Mononuclear cell (primary cell): Measurements from ENCODE around the gene NFX1. TPM values are rescaled to one million over a fixed set of nuclear protein-coding genes. Genes with fewer than 3 reads are reported as not detected.
"Not testable (repeated sequence)": the region's sequence is repeated elsewhere in the genome, so short reads cannot be mapped to it uniquely, and the experiment has no call there.

Source experiments
- H3K27me3 ChIP-seq: 2 replicates; pipeline ENCODE4 v1.6.0; 2011; ENCODE audit warnings: low read length, control low read depth; ENCODE audit not compliant: insufficient read depth
- H3K4me1 ChIP-seq: 2 replicates; pipeline ENCODE4 v1.5.1; 2011; ENCODE audit warnings: mild to moderate bottlenecking, low read length, control low read depth; ENCODE audit not compliant: insufficient read depth
- H3K4me3 ChIP-seq: 2 replicates; pipeline ENCODE4 v1.5.1; 2011; ENCODE audit warnings: mild to moderate bottlenecking, low read length, moderate library complexity
- H3K9me3 ChIP-seq: 2 replicates; pipeline ENCODE4 v1.5.1; 2011; ENCODE audit warnings: low read depth, mild to moderate bottlenecking, control low read depth, low read length
- total RNA-seq: library from RNA; depleted of rRNA; stranded (reverse); fragments of >200 nt; gene quantifications from one replicate; pipeline ENCODE4 v1.2.3, GENCODE V29; 2012

The NFX1 gene
- total RNA-seq, 1 donor = 32.0 TPM

DNA sequence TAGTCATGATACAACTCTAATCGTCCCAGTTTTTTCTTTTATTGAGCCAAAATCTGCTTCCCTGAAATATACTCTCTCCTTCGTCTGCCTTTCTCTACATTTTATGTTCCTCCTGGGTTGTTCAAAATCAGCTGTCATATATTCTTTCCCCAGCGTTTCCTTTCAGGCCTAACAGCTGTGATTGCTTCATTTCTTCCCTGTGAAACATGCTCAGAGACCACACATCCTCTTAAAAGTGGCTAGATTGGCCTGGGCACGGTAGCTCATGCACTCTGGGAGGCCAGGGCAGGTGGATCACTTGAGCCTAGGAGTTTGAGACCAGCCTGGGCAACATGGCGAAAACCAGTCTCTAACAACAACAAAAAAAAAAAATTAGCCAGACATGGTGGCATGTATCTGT lies 25.1 kb downstream of the NFX1 start:
- no peaks in the 10 kb centered on the region for H3K27me3 ChIP-seq
- H3K4me3 ChIP-seq = no peak overlapping the region
- H3K4me1 ChIP-seq = no peaks in the 10 kb centered on the region
- no peaks in the 10 kb centered on the region for H3K9me3 ChIP-seq

DNA sequence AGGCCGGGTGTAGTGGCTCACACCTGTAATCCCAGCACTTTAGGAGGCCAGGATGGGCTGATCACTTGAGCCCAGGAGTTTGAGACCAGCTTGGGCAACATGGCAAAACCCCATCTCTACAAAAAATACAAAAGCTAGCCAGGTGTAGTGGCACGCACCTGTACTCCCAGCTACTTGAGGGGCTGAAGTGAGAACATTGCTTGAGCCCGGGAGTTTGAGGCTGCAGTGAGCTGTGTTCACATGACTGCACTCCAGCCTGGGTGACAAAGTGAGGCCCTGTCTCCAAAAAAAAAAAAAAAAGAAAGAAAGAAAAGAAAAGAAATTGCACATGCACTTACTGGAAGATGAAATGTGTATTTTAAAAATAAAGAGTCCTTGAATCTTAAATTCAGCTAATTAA lies 26.8 kb downstream of the NFX1 start:
- not testable (repeated sequence) for H3K4me3 ChIP-seq, H3K27me3 ChIP-seq, H3K9me3 ChIP-seq, H3K4me1 ChIP-seq

DNA sequence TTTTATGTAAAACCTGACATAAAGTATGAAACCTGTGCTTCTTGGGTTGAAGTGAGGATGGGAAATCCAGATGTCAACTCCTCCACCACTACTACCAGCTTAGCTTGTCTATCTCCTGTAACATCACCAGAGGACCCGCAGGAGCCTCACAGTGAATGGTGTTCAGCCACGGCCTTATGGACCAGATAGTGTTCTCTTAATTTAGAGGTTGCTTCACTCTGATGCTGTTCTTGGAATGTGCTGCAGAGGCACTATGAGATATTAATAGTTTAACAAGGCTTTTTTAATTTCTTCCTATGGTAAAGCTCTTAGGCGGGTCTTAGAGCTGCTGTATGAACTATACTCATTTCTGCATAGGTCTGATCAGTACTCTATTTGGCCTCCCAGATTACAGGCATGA lies 27.9 kb downstream of the NFX1 start:
- H3K4me3 ChIP-seq = no peak overlapping the region
- no peaks in the 10 kb centered on the region for H3K4me1 ChIP-seq
- no peaks in the 10 kb centered on the region for H3K9me3 ChIP-seq
- no peaks in the 10 kb centered on the region for H3K27me3 ChIP-seq

DNA sequence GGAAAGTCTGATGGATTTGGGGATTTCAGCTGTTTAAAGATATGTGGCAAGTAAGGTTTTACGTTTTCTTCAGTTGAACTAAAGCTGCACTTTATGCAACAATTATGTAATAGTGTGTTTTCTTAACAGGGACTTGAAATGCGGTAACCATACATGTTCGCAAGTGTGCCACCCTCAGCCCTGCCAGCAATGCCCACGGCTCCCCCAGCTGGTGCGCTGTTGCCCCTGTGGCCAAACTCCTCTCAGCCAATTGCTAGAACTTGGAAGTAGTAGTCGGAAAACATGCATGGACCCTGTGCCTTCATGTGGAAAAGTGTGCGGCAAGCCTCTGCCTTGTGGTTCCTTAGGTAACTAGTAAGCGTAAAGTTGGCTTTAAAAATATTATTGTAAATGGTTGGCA lies 28.5 kb downstream of the NFX1 start:
- no peak overlapping the region for H3K4me3 ChIP-seq
- H3K9me3 ChIP-seq = no peaks in the 10 kb centered on the region
- H3K27me3 ChIP-seq = no peaks in the 10 kb centered on the region
- H3K4me1 ChIP-seq = no peaks in the 10 kb centered on the region

DNA sequence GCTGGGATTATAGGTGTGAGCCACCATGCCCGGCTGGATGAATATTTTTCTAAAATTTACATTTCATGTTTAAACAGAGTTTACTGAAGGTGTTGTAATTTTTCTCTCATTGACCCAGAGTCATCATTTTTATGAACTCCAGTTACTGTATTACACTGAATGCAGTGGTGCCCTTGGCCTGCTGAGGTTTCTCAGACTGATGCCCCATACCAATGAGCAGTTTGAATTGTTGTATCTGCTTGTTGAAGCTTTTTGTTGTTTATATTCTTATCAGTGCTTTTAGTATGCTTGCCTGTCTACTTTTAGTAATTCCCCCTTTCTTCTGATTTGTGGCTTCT lies 29.9 kb downstream of the NFX1 start:
- Histone ChIP-seq H3K4me3 (no peak overlapping the region), H3K27me3 (no peaks in the 10 kb centered on the region), H3K9me3 (no peaks in the 10 kb centered on the region), H3K4me1 (no peaks in the 10 kb centered on the region)

DNA sequence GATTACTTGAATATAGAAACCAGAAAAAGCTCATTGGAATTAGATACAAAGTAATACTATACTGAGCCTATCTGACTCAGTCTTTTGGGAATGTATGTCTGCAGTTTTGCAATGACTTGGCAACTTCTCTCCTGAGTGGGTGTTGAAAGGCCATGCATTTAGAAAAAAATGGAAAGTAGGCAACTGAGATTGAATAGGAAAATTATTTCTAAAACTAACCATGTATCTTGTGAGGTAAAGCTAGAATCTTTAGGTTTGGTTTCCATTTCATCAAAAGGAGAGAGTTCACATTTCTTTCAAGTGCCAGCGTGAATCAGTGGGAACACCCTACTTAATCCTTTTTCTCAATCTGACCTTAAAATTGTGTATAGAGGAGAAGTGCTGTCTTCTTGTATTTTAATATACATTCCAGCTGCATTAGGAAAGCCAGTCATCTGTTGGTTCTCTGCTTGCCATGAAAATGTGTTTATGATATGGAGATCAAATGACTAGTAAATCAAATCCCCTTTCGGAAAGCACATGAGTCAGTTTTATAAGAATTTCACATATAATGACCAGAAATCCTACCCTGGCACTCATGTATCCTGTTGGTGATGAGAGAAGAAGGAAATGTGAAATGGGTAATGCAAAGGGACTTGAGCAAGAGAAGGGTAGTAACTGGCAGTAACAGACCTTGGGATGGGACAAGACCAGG lies 30.4 kb downstream of the NFX1 start:
- H3K27me3 ChIP-seq = no peaks in the 10 kb centered on the region
- H3K4me3 ChIP-seq = no peak overlapping the region
- H3K4me1 ChIP-seq = no peaks in the 10 kb centered on the region

DNA sequence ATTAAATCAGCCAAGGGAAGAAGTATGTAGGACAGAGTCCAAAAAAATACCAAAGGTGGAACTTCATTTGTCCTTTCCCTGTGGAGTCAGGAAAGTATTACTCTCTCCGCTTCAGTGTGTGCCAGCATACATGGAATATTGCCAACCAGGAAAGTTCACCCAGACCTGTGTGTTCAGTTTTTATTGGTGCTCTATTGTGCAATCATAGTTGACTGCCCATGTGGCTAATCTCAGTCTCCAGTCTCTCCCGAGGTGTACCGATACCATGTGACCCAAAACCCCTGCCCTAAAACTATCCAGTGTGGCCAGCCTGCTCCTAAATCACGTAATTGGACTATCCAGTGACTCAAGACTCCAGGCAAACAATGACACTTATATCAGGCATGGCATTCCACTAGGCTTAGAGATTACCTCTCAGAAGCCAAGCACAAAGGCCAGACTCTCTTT lies 38.8 kb downstream of the NFX1 start:
- no peaks in the 10 kb centered on the region for H3K27me3 ChIP-seq
- no peaks in the 10 kb centered on the region for H3K4me1 ChIP-seq
- no peaks in the 10 kb centered on the region for H3K9me3 ChIP-seq
- no peak overlapping the region for H3K4me3 ChIP-seq

More for the DNA sequence above, 30.4 kb downstream of the NFX1 start:
- no peaks in the 10 kb centered on the region for H3K9me3 ChIP-seq

DNA sequence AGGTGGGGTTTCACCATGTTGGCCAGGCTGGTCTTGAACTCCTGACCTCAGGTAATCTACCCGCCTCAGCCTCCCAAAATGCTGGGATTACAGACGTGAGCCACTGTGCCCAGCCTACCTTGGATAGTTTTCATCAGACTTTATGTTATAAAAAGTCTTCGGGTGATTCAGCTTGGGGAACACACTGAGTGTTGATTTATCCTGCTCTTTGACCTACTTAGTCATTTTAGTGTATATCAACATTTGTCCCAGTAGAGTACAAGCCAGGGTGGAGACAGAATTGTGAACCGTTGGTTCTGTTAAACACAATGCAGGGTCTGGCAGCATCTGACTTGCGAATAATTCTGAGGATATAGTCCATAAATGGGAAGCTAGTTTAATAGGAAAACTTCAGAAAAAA lies 39.7 kb downstream of the NFX1 start:
- Histone ChIP-seq H3K4me3 (no peak overlapping the region), H3K9me3 (no peaks in the 10 kb centered on the region), H3K27me3 (no peaks in the 10 kb centered on the region), H3K4me1 (no peaks in the 10 kb centered on the region)

DNA sequence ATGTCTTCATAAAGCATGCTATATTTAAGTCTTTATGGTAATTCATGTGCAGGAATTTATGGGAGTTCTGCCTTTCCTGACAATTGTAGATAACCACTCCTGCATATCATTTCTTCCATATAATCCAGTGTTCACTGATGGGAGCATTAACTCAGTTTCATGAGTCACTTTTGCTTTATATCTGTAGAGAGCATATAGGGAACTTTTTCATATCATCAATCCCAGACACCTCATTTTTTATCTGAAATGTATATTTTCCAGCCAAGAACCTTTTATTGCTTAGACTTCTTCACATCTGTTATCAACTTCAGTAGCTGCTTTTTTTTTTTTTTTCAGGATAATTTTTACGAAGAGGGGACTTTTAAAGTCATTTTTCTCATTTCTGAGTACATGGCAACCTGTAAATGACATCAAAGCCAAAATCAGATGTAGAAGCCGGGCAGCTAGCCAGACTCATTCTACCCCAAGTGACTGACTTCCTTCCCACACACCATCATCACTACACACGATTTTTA lies 41.1 kb downstream of the NFX1 start:
- no peak overlapping the region for H3K4me3 ChIP-seq
- no peaks in the 10 kb centered on the region for H3K27me3 ChIP-seq

DNA sequence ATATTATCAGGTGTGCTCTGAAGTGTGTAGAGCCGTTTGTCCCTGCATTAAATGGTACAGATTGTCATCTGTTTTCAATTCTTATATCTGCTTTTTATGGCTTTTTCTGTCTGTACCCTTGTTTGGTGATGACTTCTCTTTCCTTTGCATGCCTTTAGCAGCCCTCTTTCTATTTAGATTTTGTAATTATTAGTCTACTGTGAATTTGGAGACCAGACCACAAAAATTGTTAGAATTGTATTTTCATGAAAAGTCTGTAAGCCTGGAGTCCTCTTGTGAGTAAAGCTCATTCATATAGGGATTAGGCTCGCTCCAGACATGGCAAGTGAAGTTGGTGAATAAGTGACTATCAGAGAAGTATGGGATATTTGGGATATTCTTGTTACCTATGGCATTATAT lies 41.7 kb downstream of the NFX1 start:
- Histone ChIP-seq H3K4me1 (no peaks in the 10 kb centered on the region), H3K4me3 (no peak overlapping the region), H3K9me3 (no peaks in the 10 kb centered on the region), H3K27me3 (no peaks in the 10 kb centered on the region)

More for the DNA sequence above, 41.1 kb downstream of the NFX1 start:
- H3K9me3 ChIP-seq = no peaks in the 10 kb centered on the region
- no peaks in the 10 kb centered on the region for H3K4me1 ChIP-seq

DNA sequence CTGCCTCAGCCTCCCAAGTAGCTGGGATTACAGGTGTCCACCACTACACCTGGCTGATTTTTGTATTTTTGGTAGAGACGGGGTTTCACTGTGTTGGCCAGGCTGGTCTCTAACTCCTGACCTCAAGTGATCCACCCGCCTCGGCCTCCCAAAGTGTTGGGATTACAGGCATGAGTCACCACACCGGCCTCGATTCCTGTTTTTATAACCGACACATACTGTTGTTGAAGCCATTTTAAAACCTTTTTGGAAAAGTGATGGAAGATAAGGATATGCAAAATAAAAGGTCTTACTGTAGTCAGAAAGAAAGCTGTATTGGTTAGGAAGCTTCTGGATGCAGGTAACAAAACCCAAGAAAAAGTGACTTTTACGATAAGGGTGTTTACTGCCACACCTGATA lies 42.6 kb downstream of the NFX1 start:
- H3K4me3 ChIP-seq, H3K4me1 ChIP-seq, H3K9me3 ChIP-seq, H3K27me3 ChIP-seq: not testable (repeated sequence)

DNA sequence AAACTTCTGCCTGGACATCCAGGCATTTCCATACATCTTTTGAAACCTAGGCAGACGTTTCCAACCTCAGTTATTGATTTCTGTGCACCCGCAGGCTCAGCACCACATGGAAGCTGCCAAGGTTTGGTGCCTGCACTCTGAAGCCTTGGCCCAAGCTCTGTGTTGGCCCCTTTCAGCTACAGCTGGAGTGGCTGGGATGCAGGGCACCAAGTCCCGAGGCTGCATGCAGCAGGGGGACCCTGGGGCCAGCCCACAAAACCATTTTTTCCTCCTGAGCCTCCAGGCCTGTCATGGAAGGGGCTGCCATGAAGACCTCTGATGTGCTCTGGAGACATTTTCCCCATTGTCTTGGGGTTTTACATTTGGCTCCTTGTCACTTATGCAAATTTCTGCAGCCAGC lies 49.9 kb downstream of the NFX1 start:
- Histone ChIP-seq H3K27me3 (no peaks in the 10 kb centered on the region), H3K4me3 (no peak overlapping the region)

DNA sequence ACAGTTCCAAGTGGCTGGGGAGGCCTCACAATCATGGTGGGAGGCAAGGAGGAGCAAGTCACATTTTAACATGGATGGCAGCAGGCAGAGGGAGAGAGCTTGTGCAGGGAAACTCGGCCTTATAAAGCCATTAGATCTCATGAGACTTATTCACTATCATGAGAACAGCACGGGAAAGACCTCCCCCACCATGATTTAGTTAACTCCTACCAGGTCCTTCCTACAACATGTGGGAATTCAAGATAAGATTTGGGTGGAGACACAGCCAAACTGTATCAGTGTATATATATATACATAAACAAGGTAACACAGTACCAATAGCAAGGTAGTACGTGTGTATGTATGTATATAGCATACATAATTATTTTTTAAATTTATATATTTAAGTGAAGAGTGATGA lies 50.9 kb downstream of the NFX1 start:
- peaks cover 5% of the 10 kb centered on the region for H3K9me3 ChIP-seq
- no peak overlapping the region for H3K4me3 ChIP-seq
- H3K4me1 ChIP-seq = no peaks in the 10 kb centered on the region
- no peaks in the 10 kb centered on the region for H3K27me3 ChIP-seq

More for the DNA sequence above, 49.9 kb downstream of the NFX1 start:
- Histone ChIP-seq H3K4me1 (no peaks in the 10 kb centered on the region), H3K9me3 (peaks cover 5% of the 10 kb centered on the region)

DNA sequence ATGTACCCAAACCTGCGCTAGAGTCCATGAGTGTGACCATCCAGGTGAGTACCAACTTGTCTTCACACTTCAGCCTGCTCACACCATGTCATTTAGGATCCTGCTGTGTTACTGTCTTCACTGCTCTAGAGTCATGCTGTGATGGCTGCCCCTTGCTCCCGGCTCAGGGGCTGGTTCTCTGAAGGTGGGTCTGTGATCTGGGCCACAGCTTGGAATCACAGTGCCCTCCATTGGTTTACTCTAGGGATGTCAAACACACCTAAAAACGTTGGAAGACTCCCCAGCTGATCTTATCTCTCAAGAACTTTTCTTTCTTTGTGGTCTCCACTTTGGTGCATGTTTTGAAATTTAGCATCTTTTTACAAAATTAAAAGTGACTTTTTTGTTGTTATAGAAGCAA lies 53.8 kb downstream of the NFX1 start:
- H3K9me3 ChIP-seq = peaks cover 5% of the 10 kb centered on the region
- no peaks in the 10 kb centered on the region for H3K4me1 ChIP-seq
- no peaks in the 10 kb centered on the region for H3K27me3 ChIP-seq
- H3K4me3 ChIP-seq = no peak overlapping the region

DNA sequence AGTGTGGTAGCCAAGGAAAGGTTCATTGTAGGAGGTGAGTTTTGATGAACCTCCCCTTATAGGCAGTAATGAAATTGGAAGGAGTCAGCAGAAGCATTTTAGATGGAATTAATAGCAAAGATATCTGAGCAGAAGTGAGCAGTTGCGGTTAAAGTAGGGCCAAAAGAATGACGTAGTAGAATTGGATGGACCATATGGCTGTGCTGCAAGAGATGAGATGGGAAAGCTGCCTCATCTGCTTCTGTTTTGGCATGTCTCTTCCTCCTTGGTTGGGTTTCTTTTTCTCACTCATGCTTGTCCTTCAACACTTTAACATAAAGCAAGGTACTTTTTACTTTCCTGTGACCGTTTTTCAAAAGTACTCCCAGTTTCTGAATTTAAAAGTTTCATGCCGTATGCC lies 56.2 kb downstream of the NFX1 start:
- Histone ChIP-seq H3K4me3 (no peak overlapping the region), H3K9me3 (no peaks in the 10 kb centered on the region), H3K27me3 (no peaks in the 10 kb centered on the region), H3K4me1 (no peaks in the 10 kb centered on the region)

DNA sequence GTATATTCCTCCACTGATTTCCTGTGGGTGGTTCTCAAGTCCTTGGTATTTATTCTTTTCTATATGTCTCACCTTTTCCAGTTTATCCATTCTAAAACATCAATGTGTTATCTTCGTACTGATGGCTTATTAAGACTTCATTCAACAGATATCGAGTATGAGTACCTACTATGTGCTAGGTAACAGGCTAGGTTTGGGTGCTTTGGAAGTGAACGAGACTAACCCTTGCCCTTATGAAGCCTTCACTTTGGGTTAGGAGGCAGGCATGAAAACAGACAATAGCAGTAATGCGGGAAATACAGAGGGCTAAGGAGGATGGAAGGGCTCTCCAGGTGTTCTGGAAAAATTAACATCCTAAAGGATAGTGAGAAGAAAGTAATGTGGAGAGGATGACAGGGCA lies 58.7 kb downstream of the NFX1 start:
- Histone ChIP-seq H3K27me3 (no peaks in the 10 kb centered on the region), H3K4me3 (no peak overlapping the region), H3K9me3 (no peaks in the 10 kb centered on the region), H3K4me1 (no peaks in the 10 kb centered on the region)
